Measurements from ENCODE around the gene CDH18.

Gene CDH18

GRCh38 chr5:19978476-19978875 is 9.5 kb downstream of the CDH18 start:
- no peak for TF ChIP-seq GATA3 (IDR thresholded peaks at IDR 0.05; ENCODE audit: low read depth, low read length)
- no peak for TF ChIP-seq GATA2 (IDR thresholded peaks at IDR 0.05; ENCODE audit: low read depth, low read length)

GRCh38 chr5:19977099-19977498 is 10.9 kb downstream of the CDH18 start:
- TF ChIP-seq GATA2 (IDR thresholded peaks at IDR 0.05; ENCODE audit: low read depth, low read length), result peak; percentile 55; the same call in 1 of the 2 replicates
- TF ChIP-seq GATA3 (IDR thresholded peaks at IDR 0.05; ENCODE audit: low read depth, low read length), result no peak

GRCh38 chr5:19975795-19976194 is 12.2 kb downstream of the CDH18 start:
- TF ChIP-seq GATA3 (IDR thresholded peaks at IDR 0.05; ENCODE audit: low read depth, low read length) (no peak), GATA2 (IDR thresholded peaks at IDR 0.05; ENCODE audit: low read depth, low read length) (no peak)

GRCh38 chr5:19960451-19960850 is 27.5 kb downstream of the CDH18 start:
- TF ChIP-seq GATA2 (IDR thresholded peaks at IDR 0.05; ENCODE audit: low read depth, low read length) (no peak), GATA3 (IDR thresholded peaks at IDR 0.05; ENCODE audit: low read depth, low read length) (no peak)

GRCh38 chr5:19959830-19960384 is 28.1 kb downstream of the CDH18 start:
- TF ChIP-seq GATA3 (IDR thresholded peaks at IDR 0.05; ENCODE audit: low read depth, low read length) (no peak), GATA2 (IDR thresholded peaks at IDR 0.05; ENCODE audit: low read depth, low read length) (no peak)

- no peak for TF ChIP-seq GATA2 (IDR thresholded peaks at IDR 0.05; ENCODE audit: low read depth, low read length)
- TF ChIP-seq GATA3 (IDR thresholded peaks at IDR 0.05; ENCODE audit: low read depth, low read length), result no peak
Observed at GRCh38 chr5:19950897-19951296, 37.1 kb downstream of the CDH18 start.

- TF ChIP-seq GATA2 (IDR thresholded peaks at IDR 0.05; ENCODE audit: low read depth, low read length) (peak; percentile 36; the same call in 1 of the 2 replicates), GATA3 (IDR thresholded peaks at IDR 0.05; ENCODE audit: low read depth, low read length) (peak; percentile 62; the same call in 1 of the 2 replicates)
Observed at GRCh38 chr5:19940192-19940591, 47.8 kb downstream of the CDH18 start.

- TF ChIP-seq GATA3 (IDR thresholded peaks at IDR 0.05; ENCODE audit: low read depth, low read length) (no peak), GATA2 (IDR thresholded peaks at IDR 0.05; ENCODE audit: low read depth, low read length) (no peak)
Observed at GRCh38 chr5:19930451-19930850, 57.5 kb downstream of the CDH18 start.

- no peak for TF ChIP-seq GATA2 (IDR thresholded peaks at IDR 0.05; ENCODE audit: low read depth, low read length)
- no peak for TF ChIP-seq GATA3 (IDR thresholded peaks at IDR 0.05; ENCODE audit: low read depth, low read length)
Observed at GRCh38 chr5:19928562-19929421, 59.2 kb downstream of the CDH18 start.

GRCh38 chr5:19927919-19928318 is 60.1 kb downstream of the CDH18 start:
- TF ChIP-seq GATA2 (IDR thresholded peaks at IDR 0.05; ENCODE audit: low read depth, low read length), result no peak
- TF ChIP-seq GATA3 (IDR thresholded peaks at IDR 0.05; ENCODE audit: low read depth, low read length), result no peak

GRCh38 chr5:19927170-19927569 is 60.8 kb downstream of the CDH18 start:
- TF ChIP-seq GATA2 (IDR thresholded peaks at IDR 0.05; ENCODE audit: low read depth, low read length), result no peak
- no peak for TF ChIP-seq GATA3 (IDR thresholded peaks at IDR 0.05; ENCODE audit: low read depth, low read length)

- TF ChIP-seq GATA2 (IDR thresholded peaks at IDR 0.05; ENCODE audit: low read depth, low read length), result no peak
- no peak for TF ChIP-seq GATA3 (IDR thresholded peaks at IDR 0.05; ENCODE audit: low read depth, low read length)
Observed at GRCh38 chr5:19923742-19924141, 64.3 kb downstream of the CDH18 start.

GRCh38 chr5:19920761-19921160 is 67.2 kb downstream of the CDH18 start:
- TF ChIP-seq GATA3 (IDR thresholded peaks at IDR 0.05; ENCODE audit: low read depth, low read length) (no peak), GATA2 (IDR thresholded peaks at IDR 0.05; ENCODE audit: low read depth, low read length) (no peak)

- TF ChIP-seq GATA2 (IDR thresholded peaks at IDR 0.05; ENCODE audit: low read depth, low read length) (no peak), GATA3 (IDR thresholded peaks at IDR 0.05; ENCODE audit: low read depth, low read length) (no peak)
Observed at GRCh38 chr5:19918780-19919179, 69.2 kb downstream of the CDH18 start.

GRCh38 chr5:19917588-19918122 is 70.3 kb downstream of the CDH18 start:
- TF ChIP-seq GATA2 (IDR thresholded peaks at IDR 0.05; ENCODE audit: low read depth, low read length) (no peak), GATA3 (IDR thresholded peaks at IDR 0.05; ENCODE audit: low read depth, low read length) (no peak)
